ENCODE data around the gene SLC22A12. TPM values are rescaled to one million over a fixed set of nuclear protein-coding genes. Genes with fewer than 3 reads are reported as not detected.

SLC22A12 gene
- polyA plus RNA-seq, 3 donors = 3.1 to 11.3 (median 3.3) TPM

Other genes starting within 250 kb of the SLC22A12 start
- 10 to 100 TPM in 2 of 3 donors, 1 to 10 TPM in 1; 6.7 to 13.9 (median 12.6) TPM for gene RPS6KA4, start 232.1 kb upstream of the SLC22A12 start, polyA plus RNA-seq (ENCODE audit: insufficient read length in 3 of 3)
- gene SLC22A11, start 35.3 kb upstream of the SLC22A12 start, polyA plus RNA-seq (ENCODE audit: insufficient read length in 3 of 3) = 10 to 100 TPM; 23.1 to 40.3 (median 24.2) TPM
- gene NRXN2, start 132.0 kb downstream of the SLC22A12 start, polyA plus RNA-seq (ENCODE audit: insufficient read length in 3 of 3) = 10 to 100 TPM; 13.1 to 25.8 (median 23.4) TPM
- 1 to 10 TPM; 5.1 to 7.6 (median 5.9) TPM for gene RASGRP2, start 152.9 kb downstream of the SLC22A12 start, polyA plus RNA-seq (ENCODE audit: insufficient read length in 3 of 3)
- gene PYGM, start 168.8 kb downstream of the SLC22A12 start, polyA plus RNA-seq (ENCODE audit: insufficient read length in 3 of 3) = 1 to 10 TPM; 2.1 to 3.2 (median 2.4) TPM
- gene SF1, start 187.3 kb downstream of the SLC22A12 start, polyA plus RNA-seq (ENCODE audit: insufficient read length in 3 of 3) = 100 to 1,000 TPM; 346 to 463 (median 385) TPM
- gene MAP4K2, start 212.0 kb downstream of the SLC22A12 start, polyA plus RNA-seq (ENCODE audit: insufficient read length in 3 of 3) = 10 to 100 TPM; 14.9 to 23.3 (median 19.5) TPM
- gene MEN1, start 219.3 kb downstream of the SLC22A12 start, polyA plus RNA-seq (ENCODE audit: insufficient read length in 3 of 3) = 10 to 100 TPM; 34.3 to 43.5 (median 41.9) TPM